ENCODE data around the gene PITX1. TPM values are rescaled to one million over a fixed set of nuclear protein-coding genes. Genes with fewer than 3 reads are reported as not detected.

PITX1 gene
- 2.9 and 3.1 TPM in 2 replicates for total RNA-seq

GRCh38 chr5:135033901-135034235 lies at the start of gene PITX1:
TSS of gene PITX1 (minus strand) at chr5:135034228. CDS start at chr5:135033881, 347 bp downstream.

Other genes with a start within 250 kb of the PITX1 start
- 25.9 and 31.1 TPM in 2 replicates for gene C5orf24, start 188.3 kb downstream of the PITX1 start, total RNA-seq
- gene TXNDC15, start 159.9 kb downstream of the PITX1 start, total RNA-seq = 73.0 and 85.4 TPM in 2 replicates
- gene PCBD2, start 129.1 kb downstream of the PITX1 start, total RNA-seq = 3.4 and 5.0 TPM in 2 replicates
- gene CATSPER3, start 66.3 kb downstream of the PITX1 start, total RNA-seq = 0.17 and 0.30 TPM in 2 replicates

All from bronchus fibroblast of lung (primary cell).